Tibial nerve (tissue), 4 donors: ENCODE data around the gene CGAS. TPM values are rescaled to one million over a fixed set of nuclear protein-coding genes. Genes with fewer than 3 reads are reported as not detected.

Experiments
- DNase-seq, 2 donors: peaks; one replicate each; pipeline ENCODE4 v3.0.0-alpha.2; 2019; ENCODE audit warnings: low spot score in 2 of 2
- H3K27ac ChIP-seq, 4 donors: fragments of 200-600 bp; sonication (generic) in 3 of 4; one replicate each; pipeline ENCODE4 v1.5.1; 2017 to 2019; ENCODE audit warnings: mild to moderate bottlenecking in 1 of 4
- H3K27me3 ChIP-seq, 2 donors: fragments of 200-600 bp; sonication (generic) in 1 of 2; one replicate each; pipeline versions ENCODE4 v1.5.1 to v1.6.0; 2017 to 2019
- H3K36me3 ChIP-seq, 3 donors: fragments of 200-600 bp; sonication (generic); one replicate each; pipeline ENCODE4 v1.5.1; 2018 to 2019
- H3K4me1 ChIP-seq, 4 donors: fragments of 200-600 bp; sonication (generic) in 3 of 4; one replicate each; pipeline ENCODE4 v1.5.1; 2017 to 2019
- H3K4me3 ChIP-seq, 4 donors: fragments of 200-600 bp; sonication (generic) in 3 of 4; one replicate each; pipeline ENCODE4 v1.5.1; 2017 to 2019; ENCODE audit warnings: mild to moderate bottlenecking in 1 of 4, moderate library complexity in 1 of 4
- H3K9me3 ChIP-seq, 4 donors: fragments of 200-600 bp; sonication (generic) in 3 of 4; one replicate each; pipeline ENCODE4 v1.5.1; 2017 to 2019
- EP300 ChIP-seq, 2 donors: sonication (generic); formaldehyde crosslinking; IDR thresholded peaks; one replicate each; pipeline ENCODE4 v1.6.1; 2017; ENCODE audit warnings: antibody characterized with exemption in 2 of 2, mild to moderate bottlenecking in 1 of 2
- POLR2A ChIP-seq, 2 donors: fragments of 450-650 bp; IDR thresholded peaks; one replicate each; pipeline ENCODE4 v1.6.1; 2017; ENCODE audit warnings: antibody characterized with exemption in 2 of 2, mild to moderate bottlenecking in 2 of 2, moderate library complexity in 2 of 2
- WGBS, 2 donors: methylation state at CpG; one replicate each; pipeline ENCODE4 v1.1.5; 2018; 5-methylcytosine and 5-hydroxymethylcytosine counted together
- total RNA-seq, 4 donors: library from RNA; depleted of rRNA; stranded (reverse); fragments of >200 nt; gene quantifications; one replicate each; pipeline ENCODE4 v1.1.0, GENCODE V29; 2016
- TF ChIP-seq, protein P1 (sequence below), 5 experiments: fragments of 200-600 bp in 3 of 5; fragments of 450-650 bp in 2 of 5; sonication (generic) in 3 of 5; IDR thresholded peaks; one replicate each; pipeline ENCODE4 v1.5.1; 2016 to 2019; ENCODE audit warnings: antibody characterized with exemption in 5 of 5, mild to moderate bottlenecking in 3 of 5, moderate library complexity in 2 of 5

The CGAS gene
- total RNA-seq, 4 donors from 2014 or later = 5.9 to 9.8 (median 7.1) TPM

DNA sequence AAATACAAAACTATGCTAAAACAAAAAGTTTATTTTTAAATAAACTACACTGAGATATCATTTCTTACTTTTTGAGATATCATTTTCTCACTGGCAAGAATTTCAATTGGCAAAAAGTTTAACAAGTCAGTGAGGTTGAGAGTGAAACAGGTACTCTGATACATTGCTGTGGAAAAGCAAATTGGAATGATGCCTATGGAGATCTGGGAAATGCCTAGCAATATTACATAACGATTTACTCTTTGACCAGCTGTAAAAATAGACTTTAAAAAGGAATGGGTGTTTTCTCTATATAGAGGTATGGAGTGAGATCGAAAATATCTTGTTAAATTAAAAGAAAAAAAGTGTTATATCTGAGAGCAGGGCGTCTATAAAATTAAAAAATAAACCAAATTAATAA, 16.9 kb downstream of the CGAS start:
- Histone ChIP-seq H3K4me3 (no peak overlapping the region), H3K27ac (no peak overlapping the region), H3K4me1 (no peaks in the 10 kb centered on the region), H3K36me3 (peaks cover 0 to 65% (median 0%) of the 10 kb centered on the region in 3 donors), H3K27me3 (no peaks in the 10 kb centered on the region), H3K9me3 (no peaks in the 10 kb centered on the region)
- DNase-seq = no peak
- WGBS, 2 donors = 72 to 82% methylated on average over 3 of the region's 3 CpGs
- TF ChIP-seq EP300 (IDR thresholded peaks at IDR 0.05) = no peak
- TF ChIP-seq, protein P1, sequence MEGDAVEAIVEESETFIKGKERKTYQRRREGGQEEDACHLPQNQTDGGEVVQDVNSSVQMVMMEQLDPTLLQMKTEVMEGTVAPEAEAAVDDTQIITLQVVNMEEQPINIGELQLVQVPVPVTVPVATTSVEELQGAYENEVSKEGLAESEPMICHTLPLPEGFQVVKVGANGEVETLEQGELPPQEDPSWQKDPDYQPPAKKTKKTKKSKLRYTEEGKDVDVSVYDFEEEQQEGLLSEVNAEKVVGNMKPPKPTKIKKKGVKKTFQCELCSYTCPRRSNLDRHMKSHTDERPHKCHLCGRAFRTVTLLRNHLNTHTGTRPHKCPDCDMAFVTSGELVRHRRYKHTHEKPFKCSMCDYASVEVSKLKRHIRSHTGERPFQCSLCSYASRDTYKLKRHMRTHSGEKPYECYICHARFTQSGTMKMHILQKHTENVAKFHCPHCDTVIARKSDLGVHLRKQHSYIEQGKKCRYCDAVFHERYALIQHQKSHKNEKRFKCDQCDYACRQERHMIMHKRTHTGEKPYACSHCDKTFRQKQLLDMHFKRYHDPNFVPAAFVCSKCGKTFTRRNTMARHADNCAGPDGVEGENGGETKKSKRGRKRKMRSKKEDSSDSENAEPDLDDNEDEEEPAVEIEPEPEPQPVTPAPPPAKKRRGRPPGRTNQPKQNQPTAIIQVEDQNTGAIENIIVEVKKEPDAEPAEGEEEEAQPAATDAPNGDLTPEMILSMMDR (IDR thresholded peaks at IDR 0.05) = no peak

DNA sequence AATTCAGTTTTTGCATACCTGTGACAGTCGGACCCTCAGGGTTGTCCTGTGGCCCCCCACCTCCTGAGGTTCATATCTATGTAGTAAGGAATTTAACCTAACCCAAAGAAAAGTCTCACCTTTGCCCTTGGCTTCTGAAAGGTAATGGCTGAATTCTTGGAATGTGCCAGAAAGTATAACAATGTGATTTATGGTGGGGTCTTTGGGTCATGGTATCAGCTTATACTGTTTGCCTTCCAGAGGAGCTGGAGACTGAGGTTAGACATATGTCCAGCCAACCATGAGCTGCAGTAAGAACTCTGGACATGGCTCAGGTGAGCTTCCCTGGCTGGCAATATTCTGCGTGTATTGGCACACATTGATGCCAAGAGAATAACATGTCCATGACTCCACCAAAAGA, 30.6 kb downstream of the CGAS start:
- no peaks in the 10 kb centered on the region for H3K4me1 ChIP-seq
- no peak overlapping the region for H3K4me3 ChIP-seq
- no peak overlapping the region for H3K27ac ChIP-seq
- no peaks in the 10 kb centered on the region for H3K9me3 ChIP-seq
- DNase-seq = no peak
- 88 to 92% methylated on average over 2 of the region's 2 CpGs for WGBS, 2 donors
- peaks cover 0 to 75% (median 0%) of the 10 kb centered on the region in 3 donors for H3K36me3 ChIP-seq
- TF ChIP-seq POLR2A (IDR thresholded peaks at IDR 0.05) = no peak
- H3K27me3 ChIP-seq = no peaks in the 10 kb centered on the region

DNA sequence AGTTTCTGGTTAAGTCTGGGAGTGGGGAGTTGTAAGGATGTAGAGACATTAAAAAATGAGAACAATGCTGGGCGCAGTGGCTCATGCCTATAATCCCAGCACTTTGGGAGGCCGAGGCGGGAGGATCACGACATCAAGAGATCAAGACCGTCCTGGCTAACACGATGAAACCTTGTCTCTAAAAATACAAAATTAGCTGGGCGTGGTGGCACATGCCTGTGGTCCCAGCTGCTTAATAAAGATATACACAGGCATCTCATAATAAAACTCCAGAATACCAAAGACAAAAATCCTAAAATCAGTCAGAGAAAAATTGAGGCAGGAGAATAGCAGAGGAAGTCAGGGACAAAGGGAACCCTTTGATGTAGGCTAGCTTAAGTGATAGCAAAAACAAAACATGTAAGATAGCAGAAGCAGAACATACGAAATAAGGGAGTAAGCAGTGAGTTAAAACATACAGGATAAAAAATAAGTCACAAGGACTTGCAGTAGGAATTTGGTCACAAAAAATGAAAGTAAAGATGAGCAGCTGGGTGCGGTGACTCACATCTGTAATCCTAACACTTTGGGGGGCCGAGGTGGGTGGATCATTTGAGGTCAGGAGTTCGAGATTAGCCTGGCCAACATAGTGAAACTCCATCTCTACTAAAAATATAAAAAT, 33.9 kb downstream of the CGAS start:
- no peaks in the 10 kb centered on the region for H3K9me3 ChIP-seq
- 83 to 87% methylated on average over 11 of the region's 11 CpGs for WGBS, 2 donors
- no peak overlapping the region for H3K4me3 ChIP-seq
- H3K27me3 ChIP-seq = no peaks in the 10 kb centered on the region
- peaks cover 0 to 59% (median 0%) of the 10 kb centered on the region in 3 donors for H3K36me3 ChIP-seq
- TF ChIP-seq, protein P1 (IDR thresholded peaks at IDR 0.05) = no peak
- TF ChIP-seq EP300 (IDR thresholded peaks at IDR 0.05) (no peak), POLR2A (IDR thresholded peaks at IDR 0.05) (no peak)
- H3K4me1 ChIP-seq = no peaks in the 10 kb centered on the region
- no peak overlapping the region for H3K27ac ChIP-seq
- no peak for DNase-seq

DNA sequence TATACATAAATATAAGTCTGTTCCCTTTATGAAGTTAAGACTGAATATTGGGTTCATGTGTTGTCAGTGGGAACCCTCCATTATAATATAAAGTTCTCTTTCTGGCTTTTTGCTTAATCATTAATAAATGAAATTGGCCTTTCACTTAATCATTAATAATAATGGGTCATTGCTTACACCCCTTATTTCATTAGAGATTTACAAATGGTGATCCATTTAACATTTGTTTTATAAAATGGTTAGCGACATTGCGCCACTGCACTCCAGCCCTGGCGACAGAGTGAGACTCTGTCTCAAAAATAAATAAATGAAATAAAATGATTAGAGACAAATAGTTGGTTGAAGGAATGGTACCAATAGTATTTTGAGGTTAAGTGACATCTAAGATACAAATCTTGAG, 39.0 kb downstream of the CGAS start:
- DNase-seq = no peak
- no peak overlapping the region for H3K4me3 ChIP-seq
- H3K9me3 ChIP-seq = no peaks in the 10 kb centered on the region
- H3K36me3 ChIP-seq = peaks cover 0 to 19% (median 0%) of the 10 kb centered on the region in 3 donors
- no peaks in the 10 kb centered on the region for H3K4me1 ChIP-seq
- H3K27ac ChIP-seq = no peak overlapping the region
- no peaks in the 10 kb centered on the region for H3K27me3 ChIP-seq
- TF ChIP-seq POLR2A (IDR thresholded peaks at IDR 0.05) (no peak), EP300 (IDR thresholded peaks at IDR 0.05) (no peak)
- TF ChIP-seq, protein P1 (IDR thresholded peaks at IDR 0.05) = no peak
- WGBS, 2 donors = 79 to 81% methylated on average over 3 of the region's 3 CpGs

DNA sequence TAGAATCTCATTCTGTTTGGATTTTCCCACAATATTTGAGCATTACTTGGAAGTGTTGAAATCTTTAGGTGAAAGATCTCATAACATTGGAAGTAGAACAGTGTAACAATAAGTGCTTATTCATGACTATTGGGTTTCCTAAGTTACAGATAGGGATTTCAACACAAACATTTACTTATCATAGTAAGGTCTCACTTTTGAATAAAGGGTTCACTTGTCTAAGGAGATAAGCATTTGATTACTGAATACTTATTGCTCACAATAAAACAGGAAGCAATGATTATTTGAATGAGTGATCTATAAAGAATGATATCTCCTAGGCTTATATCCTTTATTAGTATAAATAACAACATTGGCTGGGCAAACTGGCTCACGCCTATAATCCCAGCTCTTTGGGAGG, 42.7 kb downstream of the CGAS start:
- H3K27ac ChIP-seq = no peak overlapping the region
- no peaks in the 10 kb centered on the region for H3K9me3 ChIP-seq
- WGBS, 2 donors = 81 to 86% methylated on average over 1 of the region's 1 CpG
- no peaks in the 10 kb centered on the region for H3K27me3 ChIP-seq
- H3K36me3 ChIP-seq = peaks cover 0 to 3% (median 0%) of the 10 kb centered on the region in 3 donors
- no peak overlapping the region for H3K4me3 ChIP-seq
- no peak for DNase-seq
- no peaks in the 10 kb centered on the region for H3K4me1 ChIP-seq
- no peak for TF ChIP-seq POLR2A (IDR thresholded peaks at IDR 0.05)
- TF ChIP-seq, protein P1 (IDR thresholded peaks at IDR 0.05) = no peak

DNA sequence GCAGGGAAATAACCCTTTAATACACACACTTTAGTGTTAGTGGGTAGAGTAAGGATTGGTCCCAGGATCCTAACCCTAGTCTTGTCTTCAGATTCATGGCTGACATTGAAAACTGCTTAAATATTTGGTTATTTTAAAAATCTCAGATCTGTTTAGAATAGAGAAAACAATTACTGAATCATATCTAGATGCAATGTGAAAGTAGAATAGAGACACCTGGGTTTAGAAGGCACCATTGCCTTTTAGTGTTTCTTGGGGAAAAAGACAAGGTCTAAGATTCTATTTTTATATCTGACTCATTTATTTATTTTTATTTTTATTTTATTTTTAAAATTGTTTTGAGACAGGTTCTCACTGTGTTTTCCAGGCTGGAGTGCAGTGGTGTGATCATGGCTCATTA, 51.4 kb downstream of the CGAS start:
- H3K27me3 ChIP-seq = no peaks in the 10 kb centered on the region
- no peak overlapping the region for H3K27ac ChIP-seq
- H3K9me3 ChIP-seq = no peaks in the 10 kb centered on the region
- no peaks in the 10 kb centered on the region for H3K4me1 ChIP-seq
- no peak for DNase-seq
- TF ChIP-seq, protein P1 (IDR thresholded peaks at IDR 0.05) = no peak
- TF ChIP-seq POLR2A (IDR thresholded peaks at IDR 0.05) = no peak
- TF ChIP-seq EP300 (IDR thresholded peaks at IDR 0.05) = no peak
- no peak overlapping the region for H3K4me3 ChIP-seq
- H3K36me3 ChIP-seq = no peaks in the 10 kb centered on the region
